ENCODE results near the gene HES7.
A peak's percentile ranks its signal among the peaks of the same experiment; 100 is the strongest.
"Not testable (repeated sequence)": the region's sequence is repeated elsewhere in the genome, so short reads cannot be mapped to it uniquely, and the experiment has no call there.

The HES7 gene

DNA sequence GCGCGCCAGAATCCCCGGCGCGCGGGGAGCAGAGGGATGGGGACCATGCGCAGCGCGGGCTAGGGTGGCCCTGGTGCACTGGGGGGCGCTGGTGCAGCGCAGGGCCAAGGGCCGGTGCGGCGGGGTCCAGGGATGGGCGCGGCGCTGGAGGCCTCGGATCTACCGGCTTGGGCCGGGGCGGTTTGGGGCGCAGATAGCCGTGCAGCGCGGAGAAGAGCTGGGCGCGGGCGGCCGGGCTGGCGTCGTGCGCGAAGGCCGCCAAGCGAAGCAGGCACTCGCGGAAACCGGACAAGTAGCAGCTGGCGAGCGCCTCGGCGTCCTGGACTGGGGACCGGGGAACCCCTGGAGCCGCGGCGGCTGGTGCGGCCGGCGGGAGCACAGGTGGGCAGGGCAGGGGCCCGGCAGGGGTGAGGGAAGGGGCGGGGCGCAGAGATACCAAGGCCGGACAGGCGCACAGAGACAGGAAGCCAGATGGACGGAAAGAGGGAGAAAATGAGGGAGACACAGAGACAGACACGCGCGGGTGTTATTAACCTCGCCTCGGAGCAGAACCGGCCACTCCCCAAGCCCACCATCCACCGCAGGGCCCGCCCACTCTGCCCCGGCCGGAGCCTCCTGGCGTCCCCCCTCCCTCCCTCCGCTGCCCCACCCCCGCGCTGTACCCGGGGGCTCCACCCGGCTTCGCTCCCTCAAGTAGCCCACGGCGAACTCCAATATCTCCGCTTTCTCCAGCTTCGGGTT is 2.1 kb downstream of the HES7 start:
- ATAC-seq: no peak

DNA sequence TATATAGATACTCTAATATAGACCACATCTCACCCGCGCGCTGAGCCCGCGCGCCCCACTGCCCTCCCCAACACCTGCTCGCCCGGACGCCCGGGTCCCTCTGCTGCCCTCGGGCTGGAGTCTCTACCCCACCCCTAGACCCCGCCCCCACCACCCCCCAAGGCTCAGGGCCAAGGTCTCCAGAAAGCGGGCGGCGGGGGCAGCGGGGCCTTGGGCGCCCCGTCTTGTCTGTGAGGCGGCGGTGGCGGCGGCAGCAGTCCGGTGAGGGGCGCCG is 2.6 kb downstream of the HES7 start:
- no peak for ATAC-seq

DNA sequence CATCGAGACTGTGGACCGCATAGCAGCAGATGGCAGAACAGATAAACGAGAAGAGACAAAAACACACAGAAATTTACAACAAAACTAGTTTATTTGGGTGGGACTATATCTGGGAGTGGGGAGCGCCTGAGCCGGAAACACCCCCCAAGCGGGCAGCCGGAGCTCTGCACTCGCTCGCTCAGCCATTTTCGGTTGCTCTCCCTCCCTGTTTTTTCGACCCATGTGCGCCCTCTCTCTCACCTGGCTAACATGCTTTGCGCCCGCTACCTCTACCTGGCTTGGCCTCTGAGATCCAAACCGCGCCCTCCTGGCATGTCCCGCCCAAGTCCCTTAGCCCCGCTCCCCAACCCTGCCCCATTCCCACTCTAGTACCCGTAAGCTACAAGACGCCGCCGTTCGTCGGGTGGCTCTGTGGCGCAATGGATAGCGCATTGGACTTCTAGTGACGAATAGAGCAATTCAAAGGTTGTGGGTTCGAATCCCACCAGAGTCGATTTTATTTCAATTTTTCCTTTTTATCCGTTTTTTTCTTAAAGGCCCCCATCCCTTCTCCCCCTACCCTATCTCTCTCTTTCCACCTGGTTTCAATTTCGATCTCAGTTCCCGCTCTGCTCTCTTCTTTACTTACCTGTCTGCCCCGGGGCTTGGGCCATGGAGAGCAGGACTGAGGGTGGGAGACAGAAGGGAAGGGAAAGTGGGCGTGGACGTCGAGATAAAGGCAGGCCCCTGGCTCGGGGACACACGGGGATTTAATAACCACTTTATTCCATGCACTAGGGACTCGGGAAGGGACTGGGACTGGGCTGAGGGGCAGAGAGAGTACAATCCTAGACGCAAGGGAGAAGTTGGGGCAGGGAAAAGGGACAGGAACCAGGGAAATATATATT is 3.1 kb downstream of the HES7 start:
- peak; percentile 2 to 5 for ATAC-seq

DNA sequence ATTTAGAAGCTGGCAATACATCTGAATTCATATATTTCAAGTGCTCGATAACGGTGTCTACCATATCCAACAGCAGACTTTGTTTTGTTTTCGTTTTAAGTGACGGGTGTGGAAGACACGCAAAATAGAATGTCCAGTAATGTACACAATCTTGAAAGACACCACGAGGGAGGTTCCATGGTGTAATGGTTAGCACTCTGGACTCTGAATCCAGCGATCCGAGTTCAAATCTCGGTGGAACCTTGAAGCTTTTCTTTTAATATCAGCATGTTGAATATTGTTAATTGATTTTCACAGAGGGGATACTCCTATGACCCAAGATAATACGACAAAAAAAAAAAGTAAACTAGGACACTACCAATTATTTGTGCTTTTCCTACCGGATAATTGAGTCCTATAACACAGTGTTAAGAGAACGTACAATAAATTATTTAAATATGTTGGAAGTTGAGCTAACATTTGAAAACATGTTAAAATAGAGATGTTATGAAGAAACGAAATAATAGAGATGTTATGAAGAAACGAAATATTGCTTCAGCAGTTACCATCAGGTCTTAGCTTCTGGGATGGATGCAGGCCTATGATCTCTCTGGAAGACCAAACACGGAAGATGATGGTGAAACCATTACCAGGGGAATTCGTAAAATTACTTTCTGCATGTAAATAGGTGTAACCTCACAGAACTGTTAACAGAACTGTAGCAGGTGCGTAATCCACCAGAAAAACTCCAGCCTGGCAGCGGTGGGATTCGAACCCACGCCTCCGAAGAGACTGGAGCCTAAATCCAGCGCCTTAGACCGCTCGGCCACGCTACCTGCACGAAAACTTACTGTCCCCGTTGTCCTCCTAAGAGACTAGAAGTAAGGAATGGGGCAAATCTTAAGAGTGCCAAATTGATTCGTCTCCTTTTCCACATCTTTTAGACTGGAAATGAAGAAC is 4.1 kb downstream of the HES7 start:
- peak; percentile 47 to 62 for ATAC-seq

DNA sequence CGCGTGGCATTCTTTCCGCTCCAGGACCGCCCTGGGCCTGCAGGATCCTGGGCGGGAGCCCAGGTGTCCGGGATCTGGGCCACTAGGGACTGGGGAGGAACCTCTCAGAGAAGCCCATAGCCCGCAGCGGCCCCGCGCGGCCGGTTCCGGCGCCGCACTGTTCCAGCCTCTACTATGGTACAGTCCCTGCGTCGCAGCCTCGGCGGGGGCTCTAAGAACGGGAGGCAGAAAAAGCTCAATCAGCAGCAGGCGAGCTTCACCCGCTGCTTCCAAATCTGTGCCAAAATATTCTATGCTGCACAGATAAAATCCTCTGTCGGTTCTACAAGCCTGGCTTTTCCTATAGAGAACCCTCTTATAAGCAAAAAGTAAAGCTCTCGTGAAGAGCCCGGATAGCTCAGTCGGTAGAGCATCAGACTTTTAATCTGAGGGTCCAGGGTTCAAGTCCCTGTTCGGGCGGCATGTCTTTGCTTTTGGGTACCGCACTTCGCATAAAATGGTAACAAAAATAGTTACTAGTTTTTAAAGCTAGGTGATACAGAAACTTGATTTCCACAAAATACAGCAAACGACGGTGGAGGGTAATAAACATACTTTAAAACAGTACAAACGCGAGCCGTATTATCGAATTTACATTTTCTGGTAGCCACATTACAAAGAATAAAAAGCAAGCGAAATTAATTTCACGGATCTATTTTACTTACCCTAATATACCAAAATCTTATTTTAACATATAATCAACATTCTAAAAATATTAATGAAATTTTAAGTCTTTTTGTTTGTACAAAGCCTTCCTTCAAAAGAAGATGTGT is 4.9 kb downstream of the HES7 start:
- peak; percentile 66 for ATAC-seq

DNA sequence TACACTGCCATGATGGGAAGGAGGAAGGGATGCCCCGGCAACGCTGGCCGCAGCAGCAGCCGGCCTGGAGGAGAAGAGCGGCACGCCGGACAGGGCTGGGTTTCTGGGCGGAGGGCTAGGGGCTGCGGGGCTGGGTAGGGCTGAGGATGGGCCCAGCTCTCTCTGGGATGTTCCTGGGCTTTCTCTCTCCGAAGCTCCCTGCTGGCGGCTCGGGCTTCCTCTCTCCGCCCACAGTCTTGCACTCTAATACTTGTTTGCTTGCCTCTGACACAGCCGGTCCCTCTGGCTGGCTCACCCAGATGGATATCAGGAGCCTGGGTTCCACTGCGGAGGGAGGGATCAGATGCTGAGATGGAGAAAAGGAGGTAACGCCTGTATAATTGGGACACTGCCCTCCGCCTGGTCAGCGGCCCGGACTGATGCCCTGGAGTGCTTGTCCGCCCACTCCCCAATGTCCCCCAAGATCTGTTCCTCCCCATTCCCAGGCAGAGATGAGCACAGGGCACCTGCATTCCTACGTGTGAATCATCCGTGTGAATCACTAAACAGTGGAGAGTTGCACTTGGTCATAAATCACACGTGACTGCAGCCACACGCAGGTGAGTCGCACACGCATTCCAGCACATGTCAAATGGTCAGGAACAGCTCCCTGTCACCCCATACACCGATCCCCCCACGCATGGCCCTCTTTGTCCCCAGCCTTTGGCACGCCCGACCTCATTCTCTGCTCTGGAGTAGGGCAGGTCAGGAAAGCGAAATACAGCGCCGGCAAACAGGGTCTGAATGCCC is 5.7 kb downstream of the HES7 start, which contains the start of gene ALOXE3:
ALOXE3 (minus strand) TSS at position 535 of the 789 bp plus-strand sequence; CDS start at position 11, 524 bp downstream.
- peak; percentile 2 to 5 for ATAC-seq

DNA sequence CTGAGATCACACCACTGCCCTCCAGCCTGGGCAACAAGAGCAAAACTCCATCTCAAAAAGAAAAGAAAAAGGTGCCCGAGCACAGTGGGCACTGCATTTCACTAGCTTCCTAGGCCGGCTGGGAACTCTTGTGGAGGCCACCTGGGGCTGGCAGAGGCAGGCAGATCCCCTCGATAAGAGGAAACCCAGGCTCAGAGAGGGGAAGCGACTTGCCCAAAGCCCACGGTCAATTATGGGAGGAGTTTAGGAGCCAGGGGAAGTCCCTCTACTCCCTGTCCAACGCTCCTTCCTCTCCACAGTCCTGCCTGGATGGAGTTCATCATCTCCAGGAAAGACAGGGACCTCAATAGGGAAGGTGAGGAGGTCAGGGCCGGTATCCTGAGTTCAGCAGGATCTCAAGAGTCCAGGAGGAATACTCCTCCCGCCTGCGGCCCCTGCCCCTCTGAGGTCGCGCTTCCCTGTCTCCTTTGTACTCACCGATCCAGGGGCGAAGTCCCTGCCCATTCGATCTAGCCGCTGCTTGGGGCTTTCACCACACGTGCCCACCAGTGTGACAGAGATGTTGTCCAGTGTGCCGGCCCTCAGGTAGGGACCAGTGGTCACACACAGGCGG is 6.4 kb downstream of the HES7 start:
- no peak for ATAC-seq

DNA sequence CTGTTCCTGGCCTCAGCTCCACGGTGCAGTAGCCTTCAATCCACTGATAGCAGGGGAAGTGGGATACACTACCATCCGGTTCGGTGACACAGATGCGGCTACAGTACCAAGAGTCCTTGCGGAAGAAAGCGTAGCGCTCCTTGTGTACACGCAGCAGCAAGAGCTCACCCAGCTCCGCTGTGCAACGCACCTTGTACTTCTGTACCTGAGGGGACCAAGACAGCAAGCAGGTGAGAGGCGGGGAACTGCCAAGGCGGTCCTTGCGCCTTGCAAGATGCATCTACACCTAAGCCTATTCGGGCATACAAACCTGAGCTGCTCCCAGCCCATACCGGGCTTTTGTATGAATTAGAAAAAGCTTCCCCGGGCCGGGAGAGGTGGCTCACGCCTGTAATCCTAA is 7.1 kb downstream of the HES7 start:
- ATAC-seq: no peak

DNA sequence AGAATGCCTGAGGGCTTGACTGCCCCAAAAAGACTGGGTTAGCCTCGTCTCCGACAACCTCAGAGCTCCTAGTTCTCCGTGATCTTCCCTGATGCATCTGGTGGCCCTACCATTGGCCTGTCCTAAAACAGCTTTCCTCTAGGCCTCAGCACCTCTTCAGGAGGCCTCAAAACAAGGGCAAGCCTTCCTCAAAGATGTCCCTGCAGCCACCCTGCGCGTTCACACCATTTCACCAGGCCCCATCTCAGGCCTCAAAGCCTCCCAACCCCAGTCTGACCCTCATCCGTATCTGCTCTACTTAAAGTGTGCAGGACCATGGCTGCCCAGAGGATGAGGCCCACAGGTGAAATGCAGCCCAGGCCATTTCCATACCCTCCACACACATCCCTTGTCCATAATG is 13.0 kb downstream of the HES7 start:
- no peak for ATAC-seq

DNA sequence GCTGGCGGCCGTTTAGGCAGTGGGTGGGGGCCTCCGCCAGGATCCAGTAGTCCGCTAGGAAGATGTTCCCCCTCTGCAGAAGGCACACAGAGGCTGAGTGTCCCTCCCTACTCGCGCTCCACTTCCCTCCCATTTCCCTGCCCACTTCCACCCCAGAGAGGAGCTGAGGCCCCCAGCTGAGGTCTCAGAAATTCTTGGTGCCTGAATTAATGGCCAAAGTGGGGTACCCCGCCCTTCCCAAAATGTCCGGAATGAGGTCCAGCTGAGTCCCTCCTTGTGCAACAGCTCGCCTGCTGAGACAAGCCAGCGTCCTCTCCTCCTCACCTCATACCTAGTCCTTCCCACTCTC is 13.5 kb downstream of the HES7 start:
- no peak for ATAC-seq

DNA sequence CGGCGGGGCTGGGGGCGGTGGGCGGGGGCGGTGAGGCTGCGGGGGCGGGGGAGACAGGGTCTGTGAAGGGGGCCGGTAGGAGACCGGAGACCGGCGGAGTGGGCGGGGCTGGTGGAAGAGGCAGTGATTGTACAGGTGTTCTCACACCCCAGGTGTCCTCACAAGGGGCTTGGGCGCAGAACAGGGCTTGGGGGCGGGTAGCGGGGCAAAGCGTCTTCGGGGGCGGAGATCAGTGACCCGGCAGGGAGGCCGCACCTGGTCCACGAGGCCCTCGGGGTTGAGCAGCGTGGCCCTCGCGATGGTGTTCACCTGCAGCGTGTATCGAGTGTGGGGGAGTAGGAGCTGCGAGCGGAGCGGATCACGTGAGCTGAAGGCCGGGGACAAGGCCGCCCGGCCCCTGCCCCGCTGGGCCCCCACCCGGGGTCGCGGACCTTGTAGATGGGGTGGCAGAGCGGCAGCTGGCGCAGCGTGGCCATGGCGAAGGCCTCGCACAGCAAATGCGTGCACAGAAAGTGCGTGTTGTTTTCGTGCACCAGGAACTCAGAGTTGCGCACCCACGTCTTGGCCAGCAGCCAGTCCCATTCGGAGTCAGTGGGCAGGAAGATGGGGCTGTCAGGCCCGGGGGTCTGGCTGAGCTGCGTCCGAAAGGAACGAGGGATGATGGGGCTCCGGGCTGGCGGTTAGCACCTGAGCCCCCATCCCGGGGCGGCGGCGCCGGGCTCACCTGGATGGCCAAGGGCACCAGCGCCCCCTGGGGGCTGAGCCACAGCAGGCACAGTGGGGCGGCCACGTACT is 14.0 kb downstream of the HES7 start:
- peak; percentile 96 to 97 for ATAC-seq

DNA sequence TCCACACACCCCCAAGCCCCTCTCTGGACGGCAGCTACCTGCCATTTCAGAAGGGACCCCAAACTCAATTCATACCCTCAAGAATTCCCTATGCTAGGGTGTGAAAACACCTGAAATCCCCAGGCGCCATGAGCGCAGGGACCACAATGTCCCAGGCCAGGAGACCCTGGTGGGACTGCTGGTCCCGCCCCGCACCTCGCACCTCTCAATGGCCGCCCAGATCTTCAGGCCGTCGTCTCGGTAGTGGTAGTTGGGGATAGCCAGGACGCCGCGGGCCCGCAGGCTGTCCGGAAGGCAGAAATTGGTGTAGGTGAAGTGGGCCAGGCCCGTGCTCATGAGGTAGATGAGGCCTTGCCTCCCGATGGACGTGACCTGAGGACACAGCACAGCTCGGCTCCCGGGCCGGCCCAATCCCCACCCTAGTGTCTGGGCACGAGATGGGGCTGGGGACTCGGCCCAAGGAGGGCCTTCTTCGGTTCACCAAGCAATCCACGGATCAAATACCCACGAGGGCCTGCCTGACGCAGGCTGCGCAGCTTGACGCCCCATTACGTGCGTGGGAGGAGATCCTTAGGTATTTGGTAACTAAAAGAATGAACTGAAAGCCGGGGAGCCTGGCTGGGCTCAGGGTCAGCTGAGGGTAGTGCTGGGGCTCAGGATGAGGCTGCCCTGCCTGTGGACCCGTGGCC is 14.8 kb downstream of the HES7 start:
- ATAC-seq: no peak

DNA sequence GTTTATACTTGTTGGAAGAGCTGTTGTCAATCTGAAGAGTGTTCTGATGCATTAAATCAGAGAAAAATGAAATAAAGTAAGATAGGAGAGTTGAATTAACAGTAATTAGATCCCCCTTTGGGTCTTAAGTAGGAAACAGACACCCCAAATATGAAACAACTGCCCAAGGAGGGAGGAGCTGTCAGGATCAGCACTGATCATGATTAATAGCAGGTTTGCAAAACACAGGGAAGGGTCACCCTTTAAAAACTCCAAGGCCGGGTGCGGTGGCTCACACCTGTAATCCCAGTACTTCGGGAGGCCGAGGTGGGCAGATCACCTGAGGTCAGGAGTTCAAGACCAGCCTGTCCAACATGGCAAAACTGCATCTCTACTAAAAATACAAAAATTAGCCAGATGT is 16.9 kb downstream of the HES7 start:
- ATAC-seq: not testable (repeated sequence)

DNA sequence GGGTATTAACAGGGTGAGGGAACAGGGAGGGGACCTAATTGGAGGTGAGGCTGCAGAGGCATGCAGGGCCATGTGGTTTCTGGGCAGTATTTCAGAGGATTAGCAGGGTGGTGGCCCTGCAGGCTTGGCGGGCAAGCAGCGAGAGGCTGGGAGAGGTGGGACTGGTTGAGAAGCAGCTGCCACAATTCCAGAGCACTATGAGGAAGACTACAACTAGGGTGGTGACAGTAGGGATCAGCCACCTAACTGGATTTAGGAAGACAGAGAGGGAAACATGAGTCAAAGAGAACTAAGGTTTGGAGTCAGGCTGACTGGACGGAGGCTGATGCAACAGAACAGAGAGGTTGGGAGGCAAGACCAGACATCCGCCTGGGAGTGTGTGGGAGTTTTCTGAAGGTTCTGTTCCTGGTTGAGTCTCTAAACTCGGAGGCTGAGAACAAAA is 17.9 kb downstream of the HES7 start:
- ATAC-seq: no peak

DNA sequence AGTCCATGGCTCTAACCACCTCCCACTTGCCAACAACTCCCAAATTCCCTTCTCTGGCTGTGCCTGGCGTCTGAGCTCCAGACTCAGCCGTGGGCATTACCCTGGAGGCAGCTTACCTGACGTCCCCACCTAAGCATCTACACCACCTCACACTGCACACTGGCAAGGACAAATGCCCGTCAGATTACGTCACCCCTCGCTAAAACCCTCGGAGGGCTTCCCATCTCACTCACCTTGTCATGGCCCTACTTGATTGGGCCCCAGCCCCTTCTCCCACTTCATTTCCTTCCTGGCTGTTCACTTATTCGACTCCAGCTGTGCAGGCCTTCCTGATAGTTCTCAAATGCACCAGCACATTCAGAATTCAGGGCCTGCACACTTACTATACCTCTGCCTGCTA is 19.0 kb downstream of the HES7 start:
- no peak for ATAC-seq

DNA sequence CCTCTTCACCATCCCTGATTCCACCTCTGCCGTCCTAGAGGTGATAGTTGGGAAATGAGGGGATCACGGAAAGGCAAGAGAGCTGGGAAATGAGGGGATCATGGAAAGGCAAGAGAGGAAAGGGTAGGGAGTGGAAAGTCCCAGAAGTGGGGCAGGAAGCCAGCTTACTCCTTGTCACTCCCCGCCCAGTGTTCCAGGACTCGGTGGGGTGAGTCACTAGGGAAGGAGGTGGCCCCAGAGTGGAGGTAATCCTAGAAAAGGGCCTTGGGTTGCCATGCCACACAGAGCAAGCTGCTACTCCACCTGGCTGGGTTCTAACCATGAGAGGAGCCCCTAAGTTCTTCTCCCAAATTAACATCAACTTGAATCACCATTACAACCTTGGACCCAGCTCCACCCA is 20.4 kb downstream of the HES7 start:
- ATAC-seq: no peak

DNA sequence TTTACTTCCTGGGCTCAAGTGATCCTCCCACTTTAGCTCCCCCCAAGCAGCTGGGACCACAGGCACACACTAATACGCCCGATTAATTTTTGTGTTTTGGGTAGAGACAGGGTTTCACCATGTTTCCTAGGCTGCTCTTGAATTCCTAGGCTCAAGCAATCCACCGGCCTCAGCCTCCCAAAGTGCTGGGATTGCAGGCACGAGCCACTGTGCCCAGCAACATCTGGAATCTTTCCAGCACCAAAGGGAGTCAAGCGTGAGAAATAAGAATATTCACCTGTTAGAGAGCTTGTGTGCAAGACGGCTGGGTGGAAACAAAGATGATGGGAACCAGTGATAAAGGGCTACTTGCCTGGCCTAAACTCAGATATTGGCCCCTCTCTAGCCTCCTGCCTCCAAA is 22.2 kb downstream of the HES7 start:
- no peak for ATAC-seq

DNA sequence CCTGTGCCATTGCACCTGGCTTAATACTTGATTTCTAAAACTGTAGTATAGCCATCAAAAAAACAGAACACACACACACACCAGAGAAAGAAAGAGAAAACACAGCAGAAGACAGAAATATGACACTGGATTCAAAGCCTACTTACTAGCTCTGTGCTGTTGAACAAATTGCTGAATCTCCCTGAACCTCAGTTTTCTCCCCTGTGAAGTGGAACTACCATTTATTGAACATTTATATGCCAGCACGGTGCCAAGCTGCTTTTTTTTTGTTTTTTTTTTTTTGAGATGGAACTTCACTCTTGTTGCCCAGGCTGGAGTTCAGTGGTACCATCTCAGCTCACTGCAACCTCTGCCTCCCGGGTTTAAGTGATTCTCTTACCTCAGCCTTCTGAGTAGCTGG is 23.1 kb downstream of the HES7 start:
- ATAC-seq: no peak

DNA sequence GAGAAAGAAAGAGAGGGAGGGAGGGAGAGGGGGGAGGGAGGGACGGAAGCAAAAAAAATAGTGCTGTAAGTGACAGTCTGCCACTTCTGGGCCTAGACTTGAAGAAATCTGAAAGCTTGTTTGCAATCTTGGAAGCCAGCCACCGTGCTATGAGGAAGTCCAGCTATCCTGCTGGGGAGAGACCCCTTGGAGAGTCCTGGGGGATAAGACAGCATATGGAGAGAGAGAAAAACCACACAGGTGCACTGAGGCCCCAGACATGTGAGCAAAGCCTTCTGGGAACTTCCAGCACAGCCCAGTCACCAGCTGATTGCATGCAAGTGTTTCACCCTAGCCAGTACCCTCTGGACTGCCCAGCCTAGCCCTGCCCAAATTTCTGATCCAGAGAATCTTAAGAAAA is 23.8 kb downstream of the HES7 start:
- no peak for ATAC-seq

DNA sequence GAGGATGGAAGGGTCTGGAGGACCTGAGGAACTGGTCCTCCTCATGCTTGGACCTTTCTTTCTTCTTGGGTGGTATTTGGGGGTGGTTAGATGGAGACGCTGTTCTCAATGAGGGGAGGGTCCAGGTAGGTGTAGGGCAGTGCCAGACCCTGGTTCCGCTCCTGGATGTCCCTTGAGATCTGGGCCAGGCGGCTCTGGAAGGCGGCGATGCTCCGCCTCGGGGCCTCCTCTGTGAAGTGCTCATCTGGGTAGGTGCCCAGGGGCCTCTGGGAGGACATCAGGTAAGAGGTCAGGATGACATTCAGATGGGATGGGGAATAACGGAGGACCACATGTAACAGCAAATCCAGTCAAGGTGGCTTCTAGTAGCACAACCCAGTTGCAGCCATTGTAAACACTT is 27.4 kb downstream of the HES7 start:
- ATAC-seq: no peak

Measured in activated CD4-positive, CD25-positive, alpha-beta regulatory T cell treated with anti-CD3 and anti-CD28 coated beads, Interleukin-2, amount 50 U/mL, for 24 hours (primary cell).